Measurements from ENCODE around the gene PRDM15.

PRDM15 gene

DNA sequence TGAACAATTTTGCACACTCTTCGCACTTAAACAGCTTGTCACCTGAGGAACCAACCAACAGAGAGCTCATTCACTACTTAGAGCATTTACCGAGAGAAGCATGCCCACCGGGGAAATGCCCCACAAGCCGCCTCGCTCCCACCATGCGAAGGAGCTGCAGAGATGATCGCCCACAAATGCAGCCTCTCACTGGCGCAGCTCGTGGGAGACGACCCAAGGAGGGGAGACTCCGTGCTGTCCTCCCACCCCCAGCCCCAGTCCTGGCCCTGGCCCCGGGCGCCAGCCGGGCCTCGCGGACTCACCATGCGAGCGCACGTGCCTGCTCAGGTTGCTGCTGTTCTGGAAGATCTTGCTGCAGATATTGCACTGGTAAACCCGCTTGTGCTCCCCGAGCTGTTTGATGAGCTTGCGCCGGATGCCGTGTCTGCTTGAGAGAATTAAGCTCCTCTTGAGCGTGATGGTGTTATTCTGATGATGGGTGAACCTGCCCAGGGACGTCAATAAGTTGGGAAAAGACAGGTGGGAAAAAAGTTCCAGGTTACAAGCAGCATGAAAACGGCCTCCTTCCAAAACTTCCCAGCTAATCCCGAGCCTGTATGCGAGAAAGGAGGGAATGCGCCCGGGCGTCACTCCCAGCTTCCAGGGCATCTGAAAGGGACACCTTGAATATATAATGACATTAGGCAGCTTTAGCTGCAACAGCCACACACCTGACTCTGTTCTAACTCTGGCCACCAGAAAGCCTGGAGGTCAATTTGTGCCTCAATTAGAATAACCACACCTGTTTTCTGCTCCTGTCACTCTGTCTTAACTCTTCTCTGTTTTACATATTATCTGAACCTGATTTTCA is 42.8 kb downstream of the PRDM15 start:
- no peak for DNase-seq

DNA sequence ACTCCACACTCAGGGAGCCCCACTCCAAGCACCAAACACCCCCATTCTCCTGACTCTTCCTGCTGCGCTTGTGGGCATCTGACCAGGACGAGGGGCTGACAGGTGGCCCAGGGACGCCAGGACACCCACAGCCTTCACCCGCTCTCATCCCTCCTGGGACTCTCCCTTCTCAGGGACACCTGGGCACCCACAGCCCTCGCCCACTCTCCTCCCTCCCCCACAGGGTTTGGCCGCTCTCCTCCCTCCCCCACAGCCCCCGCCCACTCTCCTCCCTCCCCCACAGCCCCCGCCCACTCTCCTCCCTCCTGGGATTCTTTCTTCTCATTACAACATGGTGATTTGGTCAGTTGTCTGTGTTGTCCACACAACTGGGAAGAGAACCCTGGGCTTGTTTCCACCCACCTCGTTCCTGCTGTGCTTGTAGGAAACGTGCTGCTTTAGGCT is 43.4 kb downstream of the PRDM15 start:
- DNase-seq: no peak

DNA sequence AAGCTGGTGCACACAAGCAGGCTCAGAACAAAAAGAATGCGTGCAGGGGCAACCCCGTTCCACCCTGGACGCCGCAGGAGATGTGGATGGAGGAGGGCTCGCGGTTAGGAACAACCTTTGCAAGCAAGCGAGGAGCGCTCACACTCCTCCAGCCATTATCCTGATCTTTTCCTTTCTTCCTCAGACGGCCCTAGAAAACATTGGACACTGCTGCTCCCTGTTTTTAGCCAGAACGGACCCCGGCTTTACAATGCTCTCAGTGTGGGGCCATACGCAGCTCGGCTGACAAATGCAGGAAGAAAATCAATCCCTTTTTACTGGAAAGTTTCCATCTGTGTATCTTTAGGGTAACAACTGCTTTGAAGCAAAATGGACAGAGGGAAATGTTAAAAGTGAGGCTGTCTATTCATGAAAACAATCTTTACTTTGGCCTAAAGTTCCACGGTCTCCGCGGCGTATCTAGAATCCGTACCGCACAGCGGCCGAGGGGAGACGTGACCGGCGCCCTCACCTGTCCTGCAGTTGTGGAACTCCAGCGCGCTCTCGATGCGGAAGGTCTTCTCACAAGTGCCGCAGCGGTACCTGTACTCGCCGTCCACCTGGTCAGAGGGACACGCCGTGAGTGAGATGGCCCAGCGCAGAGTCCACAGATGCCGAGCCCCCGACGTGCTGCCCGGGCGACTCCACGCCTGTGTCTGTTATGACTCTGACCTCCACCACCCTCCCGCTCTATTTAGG is 44.0 kb downstream of the PRDM15 start:
- DNase-seq: no peak

DNA sequence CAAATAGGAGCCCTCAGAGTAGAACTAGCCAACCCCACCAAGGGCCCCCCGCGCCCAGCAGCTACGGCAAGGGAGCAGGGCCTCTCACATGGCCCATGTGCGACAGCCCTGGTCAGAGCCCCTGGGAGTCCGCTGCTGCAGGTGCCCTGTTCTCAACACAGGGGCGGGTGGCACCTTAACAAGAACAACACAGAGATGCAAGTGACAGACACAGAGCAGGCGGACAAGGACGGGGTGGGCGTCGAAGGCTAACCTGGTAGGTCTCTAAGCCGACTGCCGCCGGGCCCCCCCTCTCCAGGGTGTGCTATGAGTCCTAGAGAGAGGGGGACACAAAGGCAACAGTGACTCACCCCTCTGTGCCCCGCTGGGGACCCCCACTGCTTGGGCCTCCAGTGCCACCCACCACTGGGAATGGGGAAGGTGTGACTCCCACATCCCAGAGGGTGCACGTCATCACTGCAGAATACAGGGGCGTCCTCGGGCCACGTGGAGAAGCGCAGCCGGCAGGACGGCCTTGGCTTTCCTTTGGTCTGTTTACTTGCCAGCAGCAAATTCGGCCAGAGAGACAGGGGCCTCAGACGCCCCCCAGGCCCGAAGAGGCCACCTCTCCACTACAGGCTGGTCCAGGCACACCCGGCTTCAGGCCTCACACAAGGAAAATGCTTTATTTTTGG is 44.8 kb downstream of the PRDM15 start:
- DNase-seq: no peak

DNA sequence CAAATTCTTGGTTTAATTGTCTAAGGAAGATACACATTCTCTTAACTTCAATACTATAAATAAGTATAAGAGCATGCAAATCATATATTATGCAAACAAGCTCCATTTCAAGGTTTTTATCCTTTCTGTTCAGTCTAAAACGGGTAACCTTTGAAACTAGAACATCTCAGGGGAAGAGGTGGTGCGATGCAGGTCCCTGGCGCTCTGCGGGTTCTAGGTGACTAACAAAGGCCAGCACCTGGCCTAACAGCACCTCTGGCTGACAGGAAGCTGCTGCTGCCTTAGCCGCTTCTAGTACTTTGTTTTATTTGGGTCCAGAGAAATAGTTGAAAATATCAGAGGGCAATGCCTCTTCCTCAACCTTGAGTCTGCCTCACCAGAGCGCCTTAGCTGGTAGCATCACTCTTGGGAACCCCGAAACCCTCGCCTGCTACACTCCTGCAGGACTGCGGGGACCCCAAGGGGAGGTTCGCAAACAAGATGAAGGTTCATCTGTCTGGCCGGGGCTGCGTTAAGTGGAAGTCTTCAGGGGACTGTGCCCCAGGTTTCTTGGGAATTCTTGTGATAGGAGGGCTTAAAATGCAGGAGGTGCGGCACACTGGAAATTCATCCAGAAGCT is 45.5 kb downstream of the PRDM15 start:
- no peak for DNase-seq

DNA sequence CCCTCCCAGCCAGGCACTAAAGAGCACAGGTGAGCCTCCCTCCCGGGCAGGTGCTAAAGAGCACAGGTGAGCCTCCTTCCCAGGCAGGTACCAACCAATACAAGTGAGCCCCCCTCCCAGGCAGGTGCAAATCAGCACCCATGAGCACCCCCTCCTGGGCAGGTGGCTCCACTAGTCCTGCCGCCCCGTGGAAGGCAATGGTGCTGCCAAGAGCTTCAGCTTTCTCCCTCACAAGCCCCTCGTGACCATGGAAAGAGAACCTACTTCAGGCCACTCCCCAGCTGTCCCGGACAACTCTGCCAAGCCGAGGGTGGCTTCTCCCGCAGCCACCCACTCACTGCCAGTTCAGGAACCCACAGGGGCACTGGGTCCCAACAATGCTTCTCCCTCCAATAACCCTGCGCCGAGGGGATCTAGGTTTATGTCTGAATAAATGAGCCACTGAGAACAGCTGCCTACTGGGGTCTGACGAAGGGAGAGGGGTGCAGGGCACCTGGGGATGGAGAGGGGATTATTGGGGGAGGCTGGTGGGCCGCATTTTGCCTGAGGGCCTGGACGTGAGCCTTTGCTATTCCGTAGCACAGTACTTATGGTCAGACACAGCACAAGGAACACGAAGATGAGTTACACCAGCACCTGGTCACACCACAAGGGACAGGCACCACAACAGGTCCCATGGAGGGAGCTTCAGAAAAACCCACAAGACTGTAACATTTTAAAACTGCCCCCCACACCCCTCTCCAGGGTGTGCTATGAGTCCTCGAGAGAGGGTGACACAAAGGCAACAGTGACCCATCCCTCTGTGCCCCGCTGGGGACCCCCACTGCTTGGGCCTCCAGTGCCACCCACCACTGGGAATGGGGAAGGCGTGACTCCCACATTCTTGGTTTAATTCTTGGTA is 46.3 kb downstream of the PRDM15 start:
- DNase-seq: no peak

DNA sequence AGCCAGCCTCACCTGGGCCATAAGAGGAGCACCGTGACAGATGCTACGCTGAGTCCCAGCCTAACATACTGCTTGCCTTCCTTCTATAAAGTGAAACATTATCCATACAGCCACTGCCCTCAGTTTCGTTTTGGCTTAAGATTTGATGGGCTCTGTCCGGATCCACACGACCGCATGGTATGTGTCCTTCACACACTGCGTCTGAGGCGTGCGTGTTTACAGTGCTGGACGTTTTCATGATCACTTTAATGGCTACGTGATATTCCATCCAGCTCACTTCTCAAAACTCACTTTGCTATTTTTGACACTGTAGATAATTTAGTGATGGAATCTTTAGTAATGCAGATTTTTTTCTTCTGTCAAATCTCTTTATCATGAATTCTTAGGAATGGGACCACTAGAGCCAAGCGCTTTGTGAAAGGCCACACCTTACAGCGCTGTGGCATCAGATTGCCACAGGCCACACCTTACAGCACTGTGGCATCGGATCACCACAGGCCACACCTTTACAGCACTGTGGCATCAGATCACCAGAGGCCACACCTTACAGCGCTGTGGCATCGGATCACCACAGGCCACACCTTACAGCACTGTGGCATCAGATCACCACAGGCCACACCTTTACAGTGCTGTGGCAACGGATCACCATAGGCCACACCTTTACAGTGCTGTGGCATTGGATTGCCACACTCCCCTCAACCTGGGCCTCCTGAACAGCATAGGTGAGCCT is 47.1 kb downstream of the PRDM15 start:
- DNase-seq: no peak

DNA sequence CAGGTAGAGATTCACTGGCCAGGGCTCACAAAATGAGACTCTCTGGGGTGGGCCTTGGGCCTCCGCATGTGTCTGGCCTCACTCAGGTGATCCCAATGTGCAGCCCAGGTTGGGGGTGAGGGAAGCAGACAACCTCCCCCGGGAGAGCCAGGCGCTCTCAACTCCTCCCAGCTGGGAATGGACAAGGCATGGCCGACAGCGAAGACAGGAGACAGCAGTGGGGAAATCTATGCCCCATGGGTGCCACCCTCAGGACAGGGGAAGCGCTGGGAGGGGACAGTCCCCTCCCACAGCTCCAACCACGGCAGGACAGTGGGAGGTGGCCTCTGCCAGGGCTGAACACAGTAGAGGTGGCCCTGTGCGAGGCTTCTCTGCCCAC is 47.7 kb downstream of the PRDM15 start:
- DNase-seq: no peak

DNA sequence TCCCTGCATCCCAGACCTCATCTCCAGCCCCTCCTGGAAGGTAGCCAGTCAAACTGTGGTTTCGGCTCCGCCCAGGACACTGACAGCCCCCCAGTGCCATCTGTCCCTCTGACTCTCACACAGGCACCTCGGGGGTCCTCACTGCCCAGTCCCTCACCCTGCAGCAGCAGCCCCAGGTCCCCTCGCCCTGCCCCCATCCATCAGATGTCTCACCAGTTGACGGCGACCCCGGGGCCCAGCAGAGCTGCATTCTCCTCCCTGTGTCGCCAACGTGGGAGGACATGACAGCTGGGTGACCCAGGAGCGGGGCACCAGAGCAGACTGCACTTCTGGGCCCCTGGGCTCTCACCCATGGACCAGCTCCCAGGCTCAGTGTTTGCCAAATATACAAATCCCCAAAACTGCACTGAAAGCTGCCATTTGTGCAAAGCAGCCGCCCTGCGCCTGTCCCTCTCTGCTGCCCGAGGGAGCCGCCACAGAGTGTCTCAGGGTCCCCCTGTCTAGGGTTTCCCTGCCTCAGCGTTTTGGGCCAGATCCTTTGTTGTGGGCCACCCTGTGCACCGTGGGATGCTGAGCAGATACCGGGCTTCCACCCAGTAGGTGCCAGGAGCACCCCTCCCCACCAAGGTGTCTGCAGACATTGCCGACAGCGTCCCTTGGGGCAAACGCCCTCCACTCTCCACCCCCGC is 48.2 kb downstream of the PRDM15 start:
- DNase-seq: no peak

DNA sequence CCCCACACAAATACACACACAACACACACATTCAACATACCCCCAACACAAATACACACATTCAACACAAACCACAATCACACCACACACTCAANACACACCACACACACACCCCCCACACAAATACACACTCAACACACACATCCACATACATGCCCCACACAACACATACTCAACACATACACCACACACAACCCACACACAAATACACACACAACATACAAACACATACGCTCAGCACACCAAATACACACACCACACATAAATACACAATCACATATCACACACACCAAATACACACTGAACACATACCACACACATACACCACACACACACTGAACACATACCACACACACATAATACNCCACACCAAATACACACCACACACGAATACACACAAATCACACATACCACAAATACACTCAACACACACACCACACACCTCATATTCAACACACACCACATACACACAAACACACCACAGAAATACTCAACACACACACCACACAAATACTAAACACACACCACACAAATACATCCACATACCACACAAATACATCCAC is 48.9 kb downstream of the PRDM15 start:
- no peak for DNase-seq

DNA sequence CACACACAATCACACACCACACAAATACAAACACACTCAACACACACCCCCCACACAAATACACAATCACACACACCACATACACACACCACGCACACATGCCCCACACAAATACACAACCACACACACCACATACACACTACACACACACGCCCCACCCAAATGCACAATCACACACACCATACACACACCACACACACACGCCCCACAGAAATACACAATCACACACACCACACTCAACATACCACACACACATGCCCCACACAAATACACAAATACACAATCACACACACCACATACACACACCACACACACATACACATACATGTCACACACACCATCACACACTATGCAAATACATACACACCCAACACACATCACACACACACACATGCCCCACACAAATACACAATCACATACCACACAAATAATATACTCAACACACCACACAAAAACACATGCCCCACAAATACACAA is 50.2 kb downstream of the PRDM15 start:
- DNase-seq: no peak

DNA sequence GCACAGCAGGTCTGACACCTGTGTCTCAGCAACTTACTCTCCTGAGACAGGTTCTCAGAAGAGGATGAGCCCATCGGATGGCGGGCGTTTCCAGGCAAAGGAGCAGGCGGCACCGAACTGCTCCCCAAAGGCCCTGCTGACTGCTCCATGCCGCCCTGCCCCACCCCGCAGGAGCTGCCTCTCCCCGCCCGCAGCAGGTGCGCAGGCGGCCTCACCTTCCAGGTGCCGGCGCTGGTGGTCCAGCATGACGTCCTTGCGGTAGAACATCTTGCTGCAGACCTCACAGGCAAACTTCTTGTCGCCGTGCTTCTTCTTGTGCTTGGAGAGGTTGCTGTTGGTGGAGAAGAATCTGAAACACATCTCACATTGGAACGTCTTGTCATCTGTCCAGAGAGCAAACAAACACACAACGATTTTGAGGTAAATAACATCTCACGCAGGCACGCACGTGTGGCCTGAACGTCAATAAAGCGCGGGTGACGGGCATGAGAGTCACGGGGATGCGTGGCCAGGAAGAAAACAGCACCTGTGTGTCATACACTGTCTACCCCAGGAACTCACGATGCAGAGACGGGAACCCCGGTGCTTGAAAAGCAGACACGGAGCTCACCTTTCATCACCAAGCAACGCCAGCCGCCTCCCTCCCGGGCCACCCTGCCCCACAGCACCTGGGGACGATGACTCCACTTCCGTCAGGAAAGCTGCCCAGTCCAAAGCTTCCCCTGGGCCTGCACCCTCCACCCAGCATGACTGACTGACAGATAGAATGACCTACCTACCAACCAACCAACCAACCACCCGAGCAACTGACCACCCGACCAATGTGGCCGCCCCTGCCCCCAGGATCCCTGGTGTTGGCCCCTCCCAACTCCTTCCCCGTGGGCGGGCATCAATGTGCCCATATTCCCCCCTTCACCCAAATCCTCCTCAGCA is 50.9 kb downstream of the PRDM15 start:
- no peak for DNase-seq

DNA sequence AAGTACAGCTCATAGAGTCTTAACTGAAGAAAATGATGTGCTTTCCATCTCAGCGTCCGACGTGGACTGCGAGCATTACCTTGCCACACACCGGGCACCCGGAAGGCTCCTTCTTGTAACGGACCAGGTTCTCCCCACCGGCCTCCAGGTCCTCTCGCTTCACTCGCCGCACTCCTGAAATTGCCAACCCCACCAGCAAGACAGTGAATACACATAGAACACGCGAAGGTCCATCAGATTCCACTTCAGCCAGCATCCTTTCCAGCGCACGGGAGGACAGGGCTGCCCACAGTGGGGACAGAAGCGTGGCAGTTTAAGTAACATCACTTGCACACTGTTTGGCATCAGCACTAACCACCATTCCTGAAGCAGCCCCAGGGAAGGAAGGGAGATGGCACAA is 53.3 kb downstream of the PRDM15 start:
- DNase-seq: no peak

DNA sequence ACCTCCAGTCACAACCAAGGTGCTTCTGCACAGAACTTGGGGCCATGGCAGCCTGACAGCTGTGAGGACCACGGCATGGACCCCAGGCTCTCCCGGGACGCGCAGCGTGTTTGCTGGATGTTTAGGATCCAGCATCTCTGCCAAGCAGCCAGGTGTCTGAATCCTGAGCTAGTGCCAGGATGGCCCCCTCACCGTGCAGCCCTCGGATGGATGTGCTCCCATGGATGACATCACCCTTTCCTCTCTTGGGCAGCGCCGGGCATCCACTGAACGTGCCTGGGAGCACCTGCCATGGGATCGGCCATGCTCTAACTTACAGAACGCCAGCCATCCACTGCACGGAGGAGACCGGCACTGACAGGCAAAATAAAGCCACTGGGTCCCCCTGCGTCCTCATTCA is 53.9 kb downstream of the PRDM15 start:
- DNase-seq: no peak

DNA sequence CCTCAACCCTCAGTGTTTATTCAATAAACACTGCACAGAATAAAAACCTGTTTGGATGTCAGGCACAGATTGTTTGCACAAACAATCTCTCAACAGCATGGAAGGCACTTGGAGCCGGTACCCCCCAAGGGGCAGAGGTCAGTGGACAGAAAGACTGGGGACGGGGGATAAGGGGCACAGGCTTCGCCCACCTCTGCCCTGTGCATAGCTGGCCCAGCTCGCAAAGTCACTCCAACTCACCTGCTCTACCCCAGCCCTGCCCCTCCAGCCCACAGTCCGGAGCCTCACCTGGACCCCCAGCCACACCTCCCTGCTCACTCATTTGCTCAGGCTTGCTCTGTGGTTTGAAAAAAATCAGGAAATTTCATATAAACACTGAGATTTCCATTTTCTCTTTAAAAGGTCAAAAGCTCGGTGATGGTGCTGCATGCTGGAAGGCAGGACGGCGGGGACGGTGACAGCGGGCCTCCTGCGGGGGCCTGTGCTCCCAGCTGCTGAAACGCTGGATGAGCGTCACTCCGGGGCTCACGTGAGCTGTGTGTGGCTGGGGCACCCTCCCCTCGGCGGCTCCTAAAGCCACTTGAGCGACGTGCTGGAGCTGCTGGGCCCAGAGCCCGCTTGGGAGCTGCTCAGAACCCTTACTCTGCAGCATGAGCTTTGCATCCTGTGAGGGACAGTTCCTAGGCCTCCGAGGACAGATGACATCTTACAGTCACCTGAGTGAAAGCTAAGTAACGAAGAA is 54.5 kb downstream of the PRDM15 start:
- no peak for DNase-seq

DNA sequence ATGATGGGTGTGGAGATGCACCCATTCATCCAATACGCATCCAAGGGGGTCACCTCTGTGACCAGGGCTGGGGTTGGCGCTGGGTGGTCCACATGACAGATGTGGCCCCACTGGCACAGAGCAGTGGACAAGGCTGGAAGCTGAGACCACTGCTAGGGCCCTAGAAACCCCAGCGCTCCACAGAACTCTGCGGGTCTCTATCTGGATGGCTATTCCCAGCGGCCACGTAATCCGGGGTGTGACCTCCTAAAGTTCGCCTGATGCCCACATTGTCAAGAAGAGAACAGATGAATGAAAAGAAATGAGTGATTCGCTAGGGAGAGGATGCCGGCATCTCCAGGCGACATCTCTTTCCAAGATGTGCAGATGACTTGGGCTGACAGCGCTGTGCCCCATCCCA is 55.2 kb downstream of the PRDM15 start:
- no peak for DNase-seq

DNA sequence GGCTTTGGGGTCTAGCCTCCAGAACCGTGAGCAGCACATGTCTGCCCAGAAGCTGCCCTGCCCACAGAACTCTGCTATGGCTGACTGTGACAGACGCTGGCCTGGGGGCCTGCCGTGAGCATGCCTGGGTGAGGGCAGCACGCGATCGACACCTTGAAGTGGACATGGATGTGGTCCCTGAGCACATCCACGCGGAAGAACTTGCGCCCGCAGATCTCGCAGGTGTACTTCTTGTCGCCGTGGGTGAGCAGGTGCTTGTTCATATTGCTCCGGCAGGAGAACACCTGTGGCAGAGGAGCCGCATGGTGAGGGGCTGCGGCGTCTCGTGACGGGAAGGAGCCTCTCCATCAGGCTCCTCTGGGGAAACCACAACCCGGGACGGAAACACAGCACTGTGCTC is 56.0 kb downstream of the PRDM15 start:
- no peak for DNase-seq

DNA sequence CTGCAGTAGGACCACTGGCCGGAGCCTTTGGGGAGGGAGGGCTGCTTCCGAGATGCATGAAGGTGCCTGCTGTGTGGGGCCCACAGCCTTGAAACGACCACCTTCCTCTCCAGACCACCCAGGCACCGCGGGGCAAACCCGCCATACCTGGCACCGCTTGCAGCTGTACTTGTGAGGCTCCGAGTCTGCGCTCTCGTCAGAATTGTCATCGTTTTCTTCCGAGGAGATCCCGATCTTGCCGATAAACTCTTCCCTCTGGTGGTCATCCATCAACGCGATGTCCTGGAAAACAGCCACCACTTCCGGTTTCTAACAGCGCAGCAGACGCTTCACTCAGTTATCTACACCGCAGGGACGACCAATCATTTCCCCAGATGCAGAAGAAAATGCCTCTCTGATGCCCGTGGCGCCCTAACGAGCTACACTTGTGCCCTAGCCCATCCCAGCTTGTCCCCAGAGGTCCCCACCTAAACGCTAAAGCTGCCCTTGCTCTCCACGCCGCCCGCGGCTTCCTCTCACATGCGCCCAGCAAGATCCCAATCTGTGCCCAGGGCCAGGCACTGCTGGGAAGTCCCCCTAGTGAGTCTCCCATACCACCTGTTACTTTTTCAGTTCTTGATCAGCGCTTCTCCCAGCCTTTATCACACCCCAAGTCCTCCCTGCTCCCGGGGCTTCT is 57.2 kb downstream of the PRDM15 start:
- DNase-seq: no peak

Data from SIG-M5 (cell line).